Neural cell (in vitro differentiated cells): ENCODE results near the gene STK10. TPM values are rescaled to one million over a fixed set of nuclear protein-coding genes. Genes with fewer than 3 reads are reported as not detected.

Source experiments
- H2AFZ ChIP-seq: fragments of 200-600, 300-800 bp; sonication (generic), shearing (Covaris generic); 2 replicates; pipeline ENCODE4 v1.6.0; 2014; ENCODE audit warnings: low read depth, mild to moderate bottlenecking, antibody characterized with exemption, low read length, moderate library complexity
- H3F3A ChIP-seq: fragments of 200-600 bp; shearing (Covaris generic); 2 replicates; pipeline ENCODE4 v1.6.1; 2016; ENCODE audit warnings: mild to moderate bottlenecking, moderate library complexity, mixed read lengths, antibody characterized with exemption, low read length; ENCODE audit not compliant: insufficient read depth, poor library complexity, severe bottlenecking
- H3K27ac ChIP-seq: fragments of 200-600, 300-800 bp; sonication (generic), shearing (Covaris generic); 2 replicates; pipeline ENCODE4 v1.5.1; 2014; ENCODE audit warnings: mild to moderate bottlenecking, low read length, moderate library complexity
- H3K27me3 ChIP-seq: fragments of 300-800, 200-600 bp; sonication (generic), shearing (Covaris generic); 2 replicates; pipeline ENCODE4 v1.6.0; 2014; ENCODE audit warnings: mild to moderate bottlenecking, low read depth, low read length, moderate library complexity; ENCODE audit not compliant: insufficient read depth
- H3K36me3 ChIP-seq: fragments of 300-800, 200-600 bp; sonication (generic), shearing (Covaris generic); 2 replicates; pipeline ENCODE4 v1.5.1; 2014; ENCODE audit warnings: mild to moderate bottlenecking, antibody characterized with exemption, low read length, moderate library complexity; ENCODE audit not compliant: insufficient read depth
- H3K4me2 ChIP-seq: fragments of 300-800, 200-600 bp; sonication (generic), shearing (Covaris generic); 2 replicates; pipeline ENCODE4 v1.6.0; 2014; ENCODE audit warnings: mild to moderate bottlenecking, low read length
- H3K4me3 ChIP-seq: fragments of 300-800, 200-600 bp; sonication (generic), shearing (Covaris generic); 2 replicates; pipeline ENCODE4 v1.5.1; 2014; ENCODE audit warnings: mild to moderate bottlenecking, low read length, moderate library complexity
- H3K79me2 ChIP-seq: fragments of 200-600 bp; shearing (Covaris generic); replicated peaks from 2 replicates; pipeline ENCODE4 v1.6.0; 2014; ENCODE audit warnings: mild to moderate bottlenecking, low read length, moderate library complexity; ENCODE audit not compliant: insufficient read depth
- H3K9ac ChIP-seq: fragments of 300-800, 200-600 bp; sonication (generic), shearing (Covaris generic); 2 replicates; pipeline ENCODE4 v1.6.1; 2016; ENCODE audit warnings: mild to moderate bottlenecking, low read length, mixed read lengths
- H3K9me2 ChIP-seq: fragments of 200-600 bp; shearing (Covaris generic); 2 replicates; pipeline ENCODE4 v1.6.1; 2016; ENCODE audit warnings: mild to moderate bottlenecking, low read length, mixed read lengths; ENCODE audit not compliant: insufficient read depth
- H3K9me3 ChIP-seq: fragments of 200-600, 300-800 bp; sonication (generic), shearing (Covaris generic); 2 replicates; pipeline ENCODE4 v1.6.1; 2016; ENCODE audit warnings: mild to moderate bottlenecking, mixed run types, low read length, moderate library complexity, mixed read lengths
- H4K20me1 ChIP-seq: fragments of 200-600 bp; shearing (Covaris generic); 2 replicates; pipeline ENCODE4 v1.6.1; 2016; ENCODE audit warnings: mild to moderate bottlenecking, mixed run types; ENCODE audit not compliant: insufficient read depth
- CTCF ChIP-seq: fragments of 450-650 bp; IDR thresholded peaks from 2 replicates; pipeline ENCODE4 v1.5.1; 2014; ENCODE audit warnings: antibody characterized with exemption, mild to moderate bottlenecking, moderate library complexity; ENCODE audit not compliant: poor library complexity, severe bottlenecking
- EP300 ChIP-seq: fragments of 450-650 bp; conservative IDR thresholded peaks from 2 replicates; pipeline ENCODE4 v1.6.1; 2014; ENCODE audit warnings: antibody characterized with exemption, mild to moderate bottlenecking, moderate library complexity; ENCODE audit not compliant: poor library complexity, severe bottlenecking
- EZH2 ChIP-seq: fragments of 200-600, 300-800 bp; shearing (Covaris generic), sonication (generic); IDR thresholded peaks from 2 replicates; pipeline ENCODE4 v1.6.1; 2014; ENCODE audit warnings: antibody characterized with exemption, low read length, borderline replicate concordance, mild to moderate bottlenecking; ENCODE audit not compliant: insufficient read depth, poor library complexity, severe bottlenecking
- MXI1 ChIP-seq: fragments of 450-650 bp; conservative IDR thresholded peaks from 2 replicates; pipeline ENCODE4 v1.6.1; 2014; ENCODE audit warnings: antibody characterized with exemption, mild to moderate bottlenecking; ENCODE audit not compliant: poor library complexity, severe bottlenecking
- POLR2AphosphoS5 ChIP-seq: IDR thresholded peaks from 2 replicates; pipeline ENCODE4 v1.6.1; 2012
- RAD21 ChIP-seq: fragments of 450-650 bp; conservative IDR thresholded peaks from 2 replicates; pipeline ENCODE4 v1.6.1; 2014; ENCODE audit warnings: antibody characterized with exemption, mild to moderate bottlenecking, moderate library complexity
- REST ChIP-seq: IDR thresholded peaks from 2 replicates; pipeline ENCODE4 v1.6.1; 2012; ENCODE audit warnings: borderline replicate concordance
- SMC3 ChIP-seq: fragments of 450-650 bp; conservative IDR thresholded peaks from 2 replicates; pipeline ENCODE4 v1.6.1; 2014; ENCODE audit warnings: antibody characterized with exemption, mild to moderate bottlenecking, moderate library complexity; ENCODE audit not compliant: poor library complexity
- TAF1 ChIP-seq: IDR thresholded peaks from 2 replicates; pipeline ENCODE4 v1.6.1; 2012; ENCODE audit warnings: low read depth
- polyA plus RNA-seq: library from polyadenylated mRNA; depleted of rRNA; stranded (reverse); fragments of >200 nt; gene quantifications from 2 replicates; pipeline ENCODE4 v1.2.3, GENCODE V29; 2014

The STK10 gene
- polyA plus RNA-seq, 1 donor from 2014 or later, result 8.2 TPM

GRCh38 chr5:172091956-172092732 lies 95.9 kb downstream of the STK10 start:
- no peak overlapping the region for H3K4me3 ChIP-seq
- H3K36me3 ChIP-seq, result no peaks in the 10 kb centered on the region
- no peaks in the 10 kb centered on the region for H3K9me3 ChIP-seq
- TF ChIP-seq MXI1 (no peak), POLR2AphosphoS5 (no peak), RAD21 (no peak), EP300 (no peak), TAF1 (no peak), REST (no peak), SMC3 (no peak), EZH2 (no peak), CTCF (no peak)
- H3K27ac ChIP-seq, result no peak overlapping the region
- H3F3A ChIP-seq, result no peaks in the 10 kb centered on the region
- H3K9me2 ChIP-seq, result no peaks in the 10 kb centered on the region
- H3K4me2 ChIP-seq, result no peak overlapping the region
- H3K27me3 ChIP-seq, result no peaks in the 10 kb centered on the region
- H3K79me2 ChIP-seq, result no peaks in the 10 kb centered on the region
- no peak overlapping the region for H3K9ac ChIP-seq
- no peak overlapping the region for H2AFZ ChIP-seq
- no peaks in the 10 kb centered on the region for H4K20me1 ChIP-seq

GRCh38 chr5:172090976-172091547 lies 97.0 kb downstream of the STK10 start:
- Histone ChIP-seq H3K36me3 (no peaks in the 10 kb centered on the region), H3K9me2 (no peaks in the 10 kb centered on the region), H3K9me3 (no peaks in the 10 kb centered on the region), H3K79me2 (no peaks in the 10 kb centered on the region), H3K27ac (no peak overlapping the region), H3K27me3 (no peaks in the 10 kb centered on the region), H2AFZ (no peak overlapping the region), H3K9ac (no peak overlapping the region), H3K4me2 (no peak overlapping the region), H3K4me3 (no peak overlapping the region), H3F3A (no peaks in the 10 kb centered on the region), H4K20me1 (no peaks in the 10 kb centered on the region)
- TF ChIP-seq TAF1 (no peak), RAD21 (no peak), POLR2AphosphoS5 (no peak), EZH2 (no peak), CTCF (no peak), SMC3 (no peak), REST (no peak), MXI1 (no peak), EP300 (no peak)
